GM21737 (cell line): ENCODE data around the gene NCL.
"Not testable (repeated sequence)": the region's sequence is repeated elsewhere in the genome, so short reads cannot be mapped to it uniquely, and the experiment has no call there.

Source experiments
- ATAC-seq: cut with Tn5 transposase; IDR thresholded peaks from one replicate; pipeline ENCODE4 v1.9.1; 2021; ENCODE audit warnings: mild to moderate bottlenecking, moderate library complexity; ENCODE audit not compliant: unreplicated experiment

Gene NCL

GRCh38 chr2:231407686-231408085 is 56.6 kb downstream of the NCL start:
- not testable (repeated sequence) for ATAC-seq

GRCh38 chr2:231405601-231406367 is 58.5 kb downstream of the NCL start:
- not testable (repeated sequence) for ATAC-seq

GRCh38 chr2:231404183-231404578 is 60.1 kb downstream of the NCL start:
- ATAC-seq = not testable (repeated sequence)
